HG03378 (cell line): ENCODE measurements around the gene NUP43.
"Not testable (repeated sequence)": the region's sequence is repeated elsewhere in the genome, so short reads cannot be mapped to it uniquely, and the experiment has no call there.

ENCODE experiments used
- ATAC-seq: cut with Tn5 transposase; IDR thresholded peaks from one replicate; pipeline ENCODE4 v1.9.1; 2021; ENCODE audit warnings: mild to moderate bottlenecking, moderate library complexity; ENCODE audit not compliant: unreplicated experiment

The NUP43 gene

DNA sequence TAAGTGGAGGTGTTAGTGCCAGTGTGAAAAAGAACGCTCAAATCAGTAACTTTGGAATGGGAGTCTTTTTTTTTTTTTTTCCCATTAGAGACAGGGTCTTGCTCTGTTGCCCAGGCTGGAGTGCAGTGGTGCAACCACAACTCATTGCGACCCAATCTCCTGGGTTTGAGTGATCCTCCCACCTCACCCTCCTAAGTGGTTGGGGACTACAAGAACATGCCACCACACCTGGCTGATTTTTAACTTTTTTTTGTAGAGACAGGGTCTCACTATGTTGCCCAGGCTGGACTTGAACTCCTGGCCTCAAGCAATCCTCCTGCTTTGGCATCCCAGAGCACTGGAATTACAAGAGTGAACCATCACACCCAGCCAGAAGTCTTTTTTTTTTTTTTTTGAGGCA, 48.2 kb downstream of the NUP43 start:
- no peak for ATAC-seq

DNA sequence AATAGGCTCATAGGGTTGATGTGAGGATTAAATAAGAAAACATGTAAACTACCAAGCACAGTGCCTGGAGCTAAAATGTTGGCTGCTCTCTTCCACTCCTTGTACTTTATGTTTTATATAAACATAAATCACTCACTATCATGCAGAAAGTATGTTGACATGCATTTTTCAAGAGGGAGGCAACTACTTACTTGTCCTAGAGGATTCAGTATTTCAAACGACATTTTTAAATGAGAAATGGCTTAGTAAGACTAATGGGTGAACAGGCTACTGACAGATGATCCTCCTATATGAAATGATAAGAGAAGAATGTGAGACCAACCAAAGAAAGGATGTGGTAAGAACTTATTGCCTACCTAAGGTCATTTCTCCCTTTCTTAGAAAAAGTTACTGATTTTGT, 49.4 kb downstream of the NUP43 start:
- no peak for ATAC-seq

DNA sequence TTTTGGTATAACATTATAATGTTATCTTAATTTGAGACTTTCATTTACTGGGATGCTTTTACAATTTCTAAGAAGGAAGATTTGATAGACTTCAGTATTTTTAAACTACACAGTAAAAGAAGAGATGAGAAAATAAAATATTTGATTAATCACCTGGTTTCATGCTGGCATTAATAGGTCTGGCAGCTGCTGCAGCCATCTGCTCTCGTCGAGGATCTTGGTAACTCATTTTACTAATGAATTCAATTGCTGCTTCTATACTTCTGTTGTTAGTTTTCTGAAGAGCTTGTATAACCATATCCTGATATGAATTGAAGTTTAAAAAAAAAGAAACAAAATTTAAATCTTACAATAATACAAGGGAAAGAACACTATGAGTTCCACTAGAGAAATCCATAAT, 51.4 kb downstream of the NUP43 start:
- no peak for ATAC-seq

DNA sequence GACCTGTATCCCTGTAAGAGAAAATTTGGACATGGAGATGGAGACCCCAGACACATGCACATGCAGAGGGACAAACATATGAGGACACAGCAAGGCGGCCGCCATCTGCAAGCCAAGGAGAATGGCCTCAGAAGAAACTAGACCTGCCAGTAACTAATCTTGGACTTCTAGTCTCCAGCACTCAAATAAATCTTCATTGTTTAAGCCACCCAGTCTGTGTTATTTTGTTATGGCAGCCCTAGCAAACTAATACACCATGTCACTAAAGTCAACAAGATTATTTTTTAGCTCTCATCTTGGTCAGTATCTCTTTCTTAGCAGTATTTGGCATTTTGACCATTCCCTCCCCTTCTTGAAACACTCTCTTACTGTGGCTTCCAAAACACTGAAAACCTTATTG, 55.1 kb downstream of the NUP43 start:
- no peak for ATAC-seq

DNA sequence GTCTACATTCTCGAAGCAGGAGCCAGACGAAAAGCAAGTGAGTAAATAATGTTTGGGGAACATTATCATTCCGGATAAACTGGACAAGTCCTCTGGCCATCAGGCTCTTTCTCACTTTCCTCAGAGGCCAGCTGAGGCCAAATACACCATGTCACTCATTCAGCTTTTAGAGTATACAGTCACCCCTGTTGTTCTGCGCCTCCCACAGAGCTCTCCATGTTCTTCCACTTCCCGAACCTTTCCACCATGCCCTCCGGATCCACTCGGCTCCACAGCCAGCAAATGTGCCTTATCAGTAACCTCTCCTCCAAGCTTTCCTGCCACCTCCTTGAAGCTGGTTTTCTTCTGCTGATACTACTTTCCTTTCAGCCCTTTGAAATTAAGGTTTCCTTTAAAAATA, 60.1 kb downstream of the NUP43 start:
- no peak for ATAC-seq

DNA sequence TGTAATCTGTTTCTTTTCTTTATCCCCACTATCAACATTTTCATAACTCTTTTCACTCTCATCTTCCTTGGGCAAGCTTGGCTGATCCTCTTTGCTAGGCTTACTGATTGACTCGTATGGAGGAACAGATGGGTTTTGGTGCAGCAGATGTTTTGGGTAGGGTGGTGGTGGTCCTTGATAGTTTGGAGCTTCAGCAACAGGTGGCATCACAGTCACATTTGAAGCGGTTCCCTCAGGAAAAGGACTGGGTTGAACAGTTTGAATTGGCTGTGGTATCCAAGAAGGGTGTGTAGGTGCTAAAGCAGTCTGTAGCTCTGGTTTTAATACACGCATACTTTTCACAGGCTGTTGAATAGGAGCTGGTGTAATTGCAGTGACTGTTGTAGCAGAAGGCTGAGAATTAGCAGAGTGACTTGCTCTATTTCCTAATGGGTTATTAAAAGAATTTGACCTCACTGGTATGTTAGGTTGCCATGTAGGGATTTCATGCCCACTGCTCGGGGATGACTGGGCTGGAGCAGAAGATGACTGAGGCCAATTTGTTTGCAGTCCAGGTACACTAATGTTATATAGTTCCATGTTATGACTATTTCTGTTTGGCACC, 63.0 kb downstream of the NUP43 start:
- no peak for ATAC-seq

DNA sequence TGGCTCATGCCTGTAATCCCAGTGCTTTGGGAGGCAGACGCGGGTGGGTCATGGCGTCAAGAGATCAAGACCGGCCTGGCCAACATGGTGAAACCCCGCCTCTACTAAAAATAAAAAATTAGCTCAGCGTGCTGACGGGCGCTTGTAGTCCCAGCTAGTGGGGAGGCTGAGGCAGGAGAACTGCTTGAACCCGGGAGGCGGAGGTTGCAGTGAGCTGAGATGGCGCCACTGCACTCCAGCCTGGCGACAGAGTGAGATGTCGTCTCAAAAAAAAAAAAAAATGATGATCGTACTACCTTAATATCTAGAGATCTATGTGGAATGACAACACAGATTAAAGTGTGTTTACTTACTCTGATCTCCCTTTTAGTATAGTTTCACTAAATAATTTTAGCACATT, 64.5 kb downstream of the NUP43 start:
- ATAC-seq = not testable (repeated sequence)

DNA sequence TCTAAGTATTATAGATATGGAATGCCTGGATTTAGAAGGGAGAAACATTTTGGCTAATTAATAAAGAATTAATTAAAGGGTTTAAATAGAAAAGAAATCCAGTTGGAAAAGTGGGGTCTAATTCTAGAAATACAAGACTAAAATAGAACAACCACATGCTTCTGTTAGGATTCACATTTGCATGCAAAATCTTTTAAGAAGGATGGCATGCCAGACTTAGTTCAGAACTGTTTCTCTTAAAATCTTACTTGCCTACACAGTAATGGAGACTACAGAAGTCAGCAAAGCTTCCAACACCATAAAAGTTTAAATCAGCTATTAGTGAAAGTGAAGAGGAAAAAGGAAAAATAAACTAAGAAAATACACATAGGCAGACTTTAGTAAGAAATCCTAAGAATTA, 65.1 kb downstream of the NUP43 start:
- ATAC-seq = no peak

DNA sequence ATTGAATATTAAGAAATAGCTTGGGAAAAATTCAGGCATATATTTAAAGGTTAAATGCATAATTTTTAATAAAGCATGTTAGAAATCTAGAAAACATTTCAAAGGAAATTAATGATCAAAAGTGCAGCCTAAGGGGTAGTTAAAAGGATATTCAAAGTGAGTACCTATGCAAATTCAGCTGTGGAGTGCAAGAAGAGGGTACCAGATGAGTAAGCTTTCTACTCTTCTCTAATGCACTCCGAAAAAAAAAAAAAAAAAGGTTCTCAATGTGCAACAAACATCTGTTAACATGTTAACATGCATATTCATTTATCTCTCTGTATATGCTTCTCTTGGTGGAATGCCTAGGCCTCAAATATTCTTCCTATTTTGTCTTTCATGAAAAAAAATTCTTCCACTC, 65.8 kb downstream of the NUP43 start:
- no peak for ATAC-seq
